G401 (cell line): Measurements from ENCODE around the gene RAB4A. TPM values are rescaled to one million over a fixed set of nuclear protein-coding genes. Genes with fewer than 3 reads are reported as not detected.
"Not testable (repeated sequence)": the region's sequence is repeated elsewhere in the genome, so short reads cannot be mapped to it uniquely, and the experiment has no call there.

Source experiments
- DNase-seq: peaks from one replicate; pipeline ENCODE4 v3.0.0-alpha.2; 2015; ENCODE audit warnings: low spot score
- in situ Hi-C: cut with HindIII; loops from 2 replicates; pipeline ENCODE4 v1.10.0; 2016; ENCODE audit warnings: low sequenced_read_pairs, mixed read lengths
- total RNA-seq: library from RNA; depleted of rRNA; stranded (reverse); fragments of >200 nt; shearing (Covaris generic); gene quantifications from 2 replicates; pipeline ENCODE4 v1.2.3, GENCODE V29; 2014

The RAB4A gene
- total RNA-seq, 1 experiment from 2014 or later: 78.3 TPM

- DNase-seq: no peak
- in situ Hi-C loops: no loop called here
These were observed 15.3 kb downstream of the RAB4A start for GRCh38 chr1:229286099-229286766.

GRCh38 chr1:229287267-229287666, 16.4 kb downstream of the RAB4A start:
- DNase-seq: peak; percentile 40
- in situ Hi-C loops: no loop called here

- in situ Hi-C loops: no loop called here
- DNase-seq: no peak
These were observed 17.6 kb downstream of the RAB4A start for GRCh38 chr1:229288516-229288915.

GRCh38 chr1:229291686-229292085, 20.8 kb downstream of the RAB4A start:
- in situ Hi-C loops, DNase-seq: not testable (repeated sequence)

GRCh38 chr1:229293528-229294204, 22.8 kb downstream of the RAB4A start:
- in situ Hi-C loops: no loop called here
- no peak for DNase-seq

GRCh38 chr1:229295745-229296144, 24.8 kb downstream of the RAB4A start:
- no peak for DNase-seq
- in situ Hi-C loops: no loop called here

GRCh38 chr1:229296541-229296941, 25.6 kb downstream of the RAB4A start:
- DNase-seq: no peak
- in situ Hi-C loops: no loop called here

GRCh38 chr1:229297746-229298145, 26.8 kb downstream of the RAB4A start:
- DNase-seq: no peak
- in situ Hi-C loops: no loop called here

GRCh38 chr1:229298420-229298819, 27.5 kb downstream of the RAB4A start:
- no peak for DNase-seq

GRCh38 chr1:229298887-229299503, 28.1 kb downstream of the RAB4A start:
- DNase-seq: no peak

More at GRCh38 chr1:229298420-229298819, 27.5 kb downstream of the RAB4A start:
- in situ Hi-C loops: no loop called here

GRCh38 chr1:229300099-229300757, 29.3 kb downstream of the RAB4A start:
- in situ Hi-C loops: no loop called here
- DNase-seq: no peak

More at GRCh38 chr1:229298887-229299503, 28.1 kb downstream of the RAB4A start:
- in situ Hi-C loops: no loop called here

- DNase-seq: no peak
- in situ Hi-C loops: no loop called here
These were observed 31.8 kb downstream of the RAB4A start for GRCh38 chr1:229302740-229303139.

GRCh38 chr1:229303855-229304254, 32.9 kb downstream of the RAB4A start:
- DNase-seq: no peak
- in situ Hi-C loops: no loop called here

GRCh38 chr1:229305392-229305791, 34.5 kb downstream of the RAB4A start:
- in situ Hi-C loops: no loop called here
- DNase-seq: no peak

GRCh38 chr1:229309074-229309473, 38.2 kb downstream of the RAB4A start:
- peak; percentile 31 for DNase-seq
- in situ Hi-C loops: no loop called here

GRCh38 chr1:229309684-229310083, 38.8 kb downstream of the RAB4A start:
- in situ Hi-C loops: no loop called here
- peak; percentile 23 for DNase-seq

- in situ Hi-C loops: no loop called here
- no peak for DNase-seq
These were observed 39.9 kb downstream of the RAB4A start for GRCh38 chr1:229310833-229311232.

GRCh38 chr1:229316166-229316565, 45.3 kb downstream of the RAB4A start:
- no peak for DNase-seq
- in situ Hi-C loops: no loop called here

GRCh38 chr1:229318056-229318455, 47.1 kb downstream of the RAB4A start:
- in situ Hi-C loops: no loop called here
- no peak for DNase-seq

- in situ Hi-C loops: no loop called here
- no peak for DNase-seq
These were observed 48.6 kb downstream of the RAB4A start for GRCh38 chr1:229319487-229319886.
